K562 (cell line): ENCODE data around the gene LDLRAD3. TPM values are rescaled to one million over a fixed set of nuclear protein-coding genes. Genes with fewer than 3 reads are reported as not detected.

Source experiments
- ATAC-seq: fragments of 200-7000 bp; cut with Tn5 transposase; 3 replicates; pipeline ENCODE4 v1.9.1; 2020; ENCODE audit warnings: moderate library complexity
- BruUV-seq: library from RNA; stranded (reverse); fragments of 400-500 nt; replicated peaks from 2 replicates; lab custom pipeline; 2021; lab: Mats Ljungman, UMichigan
- CTCF ChIA-PET: fragments of 300-600 bp; formaldehyde crosslinking; extraction: SDS; loops from one replicate; lab custom pipeline; 2021; ENCODE audit warnings: low intra/inter-chr PET ratio; lab: Yijun Ruan, JAX
- POLR2A ChIA-PET: fragments of 300-600, 350-650 bp; sonication (Branson Sonifier 250); formaldehyde crosslinking; extraction: SDS; loops from one replicate; lab custom pipeline; 2021; ENCODE audit warnings: antibody characterized with exemption, inconsistent platforms; lab: Yijun Ruan, JAX
- DNase-seq, 4 experiments: peaks; one replicate each; pipeline versions ENCODE4 v3.0.0 to v3.0.0-alpha.2; 2011 to 2018; ENCODE audit warnings: low spot score in 3 of 4, mixed read lengths in 3 of 4; ENCODE audit errors: extremely low read depth in 1 of 4
- FAIRE-seq: peaks from 2 replicates; lab custom pipeline; 2011; peaks lifted over from hg19 to GRCh38; lab: Jason Lieb, UNC
- H2AFZ ChIP-seq: 2 replicates; pipeline ENCODE4 v1.6.0; 2011; ENCODE audit warnings: low read depth, low read length, control low read depth, inconsistent platforms
- H3K27ac ChIP-seq: fragments of 200-600 bp; 3 replicates; pipeline ENCODE4 v1.8.0; 2011; ENCODE audit warnings: low read depth, mild to moderate bottlenecking, control low read depth, inconsistent platforms, low read length, moderate library complexity, mixed read lengths; ENCODE audit errors: extremely low read depth
- H3K27me3 ChIP-seq, 2 experiments: fragments of 300-600 bp in 1 of 2; 2 replicates in 1 of 2; 3 replicates in 1 of 2; pipeline versions ENCODE4 v1.6.0 to v1.8.0; 2011; ENCODE audit warnings: inconsistent platforms in 2 of 2, low read length in 2 of 2, mild to moderate bottlenecking in 1 of 2, mixed read lengths in 1 of 2, moderate library complexity in 1 of 2; ENCODE audit not compliant: control insufficient read depth in 2 of 2, insufficient read depth in 2 of 2
- H3K36me3 ChIP-seq: fragments of 300-600 bp; 3 replicates; pipeline ENCODE4 v1.8.0; 2011; ENCODE audit warnings: mild to moderate bottlenecking, low read length, inconsistent platforms; ENCODE audit not compliant: control insufficient read depth, insufficient read depth
- H3K4me1 ChIP-seq, 2 experiments: fragments of 200-600 bp in 1 of 2; replicated peaks in 1 of 2; 2 replicates in 1 of 2; 3 replicates in 1 of 2; pipeline versions ENCODE4 v1.5.1 to v1.8.0; 2011; ENCODE audit warnings: inconsistent platforms in 2 of 2, low read length in 2 of 2, mild to moderate bottlenecking in 1 of 2, mixed read lengths in 1 of 2, moderate library complexity in 1 of 2; ENCODE audit not compliant: control insufficient read depth in 2 of 2, insufficient read depth in 2 of 2
- H3K4me2 ChIP-seq: 2 replicates; pipeline ENCODE4 v1.6.1; 2011; ENCODE audit warnings: low read length, control low read depth, inconsistent platforms, mixed read lengths; ENCODE audit not compliant: insufficient read depth
- H3K4me3 ChIP-seq: fragments of 200-600 bp; sonication (generic), shearing (Covaris generic); 2 replicates; pipeline ENCODE4 v1.5.1; 2016; ENCODE audit warnings: control low read depth, inconsistent platforms
- H3K79me2 ChIP-seq: fragments of 200-600 bp; 3 replicates; pipeline ENCODE4 v1.8.0; 2011; ENCODE audit warnings: low read length, inconsistent platforms; ENCODE audit not compliant: control insufficient read depth, insufficient read depth
- H3K9ac ChIP-seq, 2 experiments: 2 replicates each; pipeline versions ENCODE4 v1.6.0 to v1.6.1; 2011; ENCODE audit warnings: low read depth in 2 of 2, low read length in 2 of 2, control low read depth in 1 of 2, inconsistent platforms in 1 of 2, mild to moderate bottlenecking in 1 of 2, mixed read lengths in 1 of 2; ENCODE audit not compliant: insufficient read depth in 1 of 2
- H3K9me1 ChIP-seq: one replicate; pipeline ENCODE4 v1.6.0; 2011; ENCODE audit warnings: inconsistent platforms, mild to moderate bottlenecking, low read length, moderate library complexity; ENCODE audit not compliant: control insufficient read depth, insufficient read depth
- H3K9me3 ChIP-seq: replicated peaks from 2 replicates; pipeline ENCODE4 v1.5.1; 2011; ENCODE audit warnings: low read depth, low read length, inconsistent platforms; ENCODE audit not compliant: control insufficient read depth, insufficient read depth
- H4K20me1 ChIP-seq: replicated peaks from 2 replicates; pipeline ENCODE4 v1.6.1; 2011; ENCODE audit warnings: low read length, inconsistent platforms, mixed read lengths; ENCODE audit not compliant: control insufficient read depth, insufficient read depth
- IFI16 ChIP-seq: fragments of 250-450 bp; sonication (Bioruptor Pico); IDR thresholded peaks from 2 replicates; pipeline ENCODE4 v2.1.2; 2022; ENCODE audit warnings: mild to moderate bottlenecking, inconsistent platforms
- KLF16 ChIP-seq: IDR thresholded peaks from 2 replicates; pipeline ENCODE4 v1.6.1; 2016; ENCODE audit warnings: antibody characterized with exemption
- MED1 ChIP-seq: sonication (generic); formaldehyde crosslinking; IDR thresholded peaks from 2 replicates; pipeline ENCODE4 v1.8.1; 2023; ENCODE audit warnings: missing genetic modification reagents, borderline replicate concordance
- RFX1 ChIP-seq: fragments of 450-650 bp; IDR thresholded peaks from 2 replicates; pipeline ENCODE4 v1.6.1; 2016; ENCODE audit warnings: mild to moderate bottlenecking, moderate library complexity
- SIN3A ChIP-seq, 2 experiments: fragments of 150-350 bp in 1 of 2; IDR thresholded peaks; 2 replicates each; pipeline ENCODE4 v1.6.1; 2011 to 2016; ENCODE audit warnings: borderline replicate concordance in 2 of 2, low read depth in 2 of 2, low read length in 2 of 2, mild to moderate bottlenecking in 2 of 2, moderate library complexity in 2 of 2; ENCODE audit not compliant: control insufficient read depth in 1 of 2
- SNAPC5 ChIP-seq: fragments of 250-450 bp; sonication (Bioruptor Pico); IDR thresholded peaks from 2 replicates; pipeline ENCODE4 v1.8.0; 2021; ENCODE audit warnings: moderate library complexity, mild to moderate bottlenecking, inconsistent platforms
- SREBF2 ChIP-seq: sonication (generic); formaldehyde crosslinking; IDR thresholded peaks from 2 replicates; pipeline ENCODE4 v1.4.0; 2020; ENCODE audit warnings: mild to moderate bottlenecking, missing genetic modification reagents
- SRF ChIP-seq, 2 experiments: fragments of 250-450, 450-650 bp in 1 of 2; sonication (Bioruptor Pico) in 1 of 2; sonication (generic) in 1 of 2; formaldehyde crosslinking; IDR thresholded peaks; 2 replicates each; pipeline versions ENCODE4 v1.5.0 to v1.5.1; 2020 to 2022; ENCODE audit warnings: mild to moderate bottlenecking in 1 of 2, missing genetic modification reagents in 1 of 2
- STAT5A ChIP-seq: IDR thresholded peaks from 2 replicates; pipeline ENCODE4 v1.6.1; 2012; ENCODE audit warnings: low read length, inconsistent platforms, borderline replicate concordance
- TAF15 ChIP-seq: fragments of 200-400 bp; formaldehyde crosslinking; IDR thresholded peaks from 2 replicates; pipeline ENCODE4 v1.6.1; 2017; ENCODE audit warnings: mild to moderate bottlenecking, low read depth, low read length, moderate library complexity
- ZNF134 ChIP-seq: fragments of 250-450 bp; sonication (Bioruptor Pico); conservative IDR thresholded peaks from 2 replicates; pipeline ENCODE4 v1.4.0; 2020
- WGBS: fragments of 100-300 bp; shearing (Covaris generic); methylation state at CpG from one replicate; pipeline ENCODE4 v1.1.6; 2016; ENCODE audit warnings: low coverage, mixed read lengths; ENCODE audit not compliant: insufficient coverage; ENCODE audit errors: missing lambda C conversion rate; 5-methylcytosine and 5-hydroxymethylcytosine counted together
- in situ Hi-C: fragments of 300-500 bp; cut with MboI; formaldehyde crosslinking; loops from 4 replicates; pipeline ENCODE4 v1.15.0; 2018; ENCODE audit warnings: inconsistent platforms, mixed read lengths
- intact Hi-C: fragments of 100-400 bp; cut with micrococcal nuclease; formaldehyde crosslinking; loops from 2 replicates; pipeline ENCODE4 v1.14.2; 2022
- polyA plus RNA-seq, 8 experiments: library from polyadenylated mRNA; depleted of rRNA in 4 of 8; stranded (reverse) in 5 of 8; unstranded in 3 of 8; fragments of >200 nt; fragmentation: Nextera tagmentation in 2 of 8; fragmentation: Illumina TruSeq in 1 of 8; extraction: Ambion mirVana in 2 of 8; extraction: Trizol in 1 of 8; gene quantifications; 2 replicates each; pipeline versions ENCODE4 v1.2.1 to v1.2.3, GENCODE V29; 2011 to 2014; ENCODE audit warnings: inconsistent platforms in 1 of 8, missing spikeins in 1 of 8
- total RNA-seq, 7 experiments: library from RNA; depleted of rRNA in 6 of 7; stranded (reverse); fragments of >200 nt in 6 of 7; fragmentation: Illumina TruSeq in 2 of 7; extraction: Trizol in 2 of 7; gene quantifications; 2 replicates each; pipeline versions ENCODE4 v1.2.1 to v1.2.3, GENCODE V29; 2011 to 2021; ENCODE audit warnings: low replicate concordance in 1 of 7
- TF ChIP-seq, protein P1 (sequence below): fragments of 250-450 bp; sonication (Bioruptor Pico); IDR thresholded peaks from 2 replicates; pipeline ENCODE4 v1.5.0; 2021; ENCODE audit warnings: mild to moderate bottlenecking, moderate library complexity
- TF ChIP-seq, protein P2 (sequence below): fragments of 450-650 bp; IDR thresholded peaks from 2 replicates; pipeline ENCODE4 v1.6.1; 2016; ENCODE audit warnings: antibody characterized with exemption
- TF ChIP-seq, protein P3 (sequence below): fragments of 200-400 bp; formaldehyde crosslinking; IDR thresholded peaks from 2 replicates; pipeline ENCODE4 v1.6.1; 2017; ENCODE audit warnings: mild to moderate bottlenecking, low read depth, low read length, moderate library complexity

LDLRAD3 gene
- total and polyA plus RNA-seq, 9 of the 15 experiments (the other 6 are each of a cell fraction or from before 2014, with no cell fraction given), result 0.73 to 7.2 (median 3.5) TPM

DNA sequence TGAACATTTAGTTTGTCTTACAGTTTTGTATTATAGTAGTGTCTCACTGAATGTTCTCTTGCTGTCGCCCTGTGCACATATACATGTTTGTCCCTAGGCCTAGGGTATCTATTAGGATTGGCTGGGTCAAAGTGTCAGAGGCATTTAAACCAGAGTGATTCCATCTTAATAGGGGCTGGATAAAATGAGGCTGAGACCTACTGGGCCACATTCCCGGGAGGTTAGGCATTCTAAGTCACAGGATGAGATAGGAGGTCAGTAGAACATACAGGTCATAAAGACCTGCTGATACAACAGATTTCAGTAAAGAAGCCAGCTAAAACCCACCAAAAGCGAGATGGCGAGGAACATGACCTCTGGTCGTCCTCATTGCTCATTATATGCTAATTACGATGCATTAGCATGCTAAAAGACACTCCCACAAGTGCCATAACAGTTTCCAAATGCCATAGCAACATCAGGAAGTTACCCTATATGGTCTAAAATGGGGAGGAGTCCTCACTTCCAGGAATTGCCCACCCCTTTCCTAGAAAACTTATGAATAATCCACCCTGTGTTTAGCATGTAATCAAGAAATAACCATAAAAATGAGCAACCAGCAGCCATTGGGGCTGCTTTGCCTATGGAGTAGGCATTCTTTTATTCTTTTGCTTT is 82.6 kb downstream of the LDLRAD3 start:
- TF ChIP-seq MED1 (CRISPR knock-in tag) (no peak), SRF (CRISPR knock-in tag; IDR thresholded peaks at IDR 0.05) (peak; percentile 61 to 88; a peak in 3 of 4 replicates), RFX1 (peak; percentile 54), IFI16 (CRISPR knock-in tag) (no peak), TAF15 (no peak), KLF16 (no peak), STAT5A (peak; percentile 78; the same call in 1 of the 2 replicates), SIN3A (IDR thresholded peaks at IDR 0.05; ENCODE audit: borderline replicate concordance in 2 of 2, control insufficient read depth in 1 of 2, low read depth in 2 of 2, low read length in 2 of 2) (no peak), SNAPC5 (no peak), SREBF2 (CRISPR knock-in tag) (no peak), ZNF134 (no peak)
- TF ChIP-seq, protein P1, sequence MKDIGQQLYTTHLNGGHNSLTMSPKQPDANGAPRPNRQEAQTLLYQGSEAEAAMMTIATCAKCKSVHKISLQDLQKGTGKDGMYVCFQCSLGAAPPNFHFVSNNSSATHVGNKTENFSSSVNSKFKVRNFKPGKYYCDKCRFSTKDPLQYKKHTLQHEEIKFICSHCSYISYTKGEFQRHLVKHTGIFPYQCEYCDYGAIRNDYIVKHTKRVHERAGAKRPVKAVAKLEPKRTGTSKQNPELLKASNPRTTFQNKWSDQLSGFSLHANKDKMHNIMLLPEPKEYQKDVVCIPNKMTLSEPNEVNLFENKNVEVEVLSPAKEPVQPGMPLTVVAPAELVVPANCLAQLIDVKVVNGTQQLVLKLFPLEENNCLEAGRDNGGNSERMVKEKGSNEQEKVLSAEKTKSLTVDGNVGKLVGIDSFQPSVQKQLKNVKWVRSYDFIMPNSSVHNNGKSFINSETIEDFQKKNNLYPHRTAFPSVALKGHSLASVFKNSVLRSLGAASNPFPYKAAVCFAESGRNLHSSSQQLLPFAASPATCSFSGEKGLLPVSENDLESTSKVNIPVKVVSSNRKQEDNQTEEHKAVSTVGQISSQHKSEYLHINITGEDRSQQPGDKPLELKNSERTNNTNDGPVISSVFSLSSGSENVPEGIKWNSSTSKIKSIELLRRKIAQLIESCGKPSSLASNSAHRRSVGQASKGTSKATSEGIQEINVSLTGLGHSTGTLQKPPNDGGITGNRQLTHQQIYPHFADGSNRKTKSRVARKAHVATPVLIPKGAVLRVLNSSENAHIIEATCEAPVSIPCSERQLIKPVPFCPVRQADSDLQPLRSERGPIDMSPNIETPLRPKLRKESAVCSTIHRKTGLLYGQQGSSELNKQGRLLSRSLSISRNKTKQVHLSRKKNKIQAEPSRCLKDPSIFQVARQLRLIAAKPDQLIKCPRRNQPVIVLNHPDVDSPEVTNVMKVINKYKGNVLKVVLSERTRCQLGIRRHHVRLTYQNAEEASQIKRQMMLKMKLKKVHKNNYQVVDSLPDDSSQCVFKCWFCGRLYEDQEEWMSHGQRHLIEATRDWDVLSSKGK, result no peak
- TF ChIP-seq, protein P2, sequence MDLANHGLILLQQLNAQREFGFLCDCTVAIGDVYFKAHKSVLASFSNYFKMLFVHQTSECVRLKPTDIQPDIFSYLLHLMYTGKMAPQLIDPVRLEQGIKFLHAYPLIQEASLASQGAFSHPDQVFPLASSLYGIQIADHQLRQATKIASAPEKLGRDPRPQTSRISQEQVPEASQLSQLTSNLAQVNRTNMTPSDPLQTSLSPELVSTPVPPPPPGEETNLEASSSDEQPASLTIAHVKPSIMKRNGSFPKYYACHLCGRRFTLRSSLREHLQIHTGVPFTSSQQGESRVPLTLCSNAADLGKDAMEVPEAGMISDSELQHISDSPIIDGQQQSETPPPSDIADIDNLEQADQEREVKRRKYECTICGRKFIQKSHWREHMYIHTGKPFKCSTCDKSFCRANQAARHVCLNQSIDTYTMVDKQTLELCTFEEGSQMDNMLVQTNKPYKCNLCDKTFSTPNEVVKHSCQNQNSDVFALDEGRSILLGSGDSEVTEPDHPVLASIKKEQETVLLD, result no peak
- TF ChIP-seq, protein P3, sequence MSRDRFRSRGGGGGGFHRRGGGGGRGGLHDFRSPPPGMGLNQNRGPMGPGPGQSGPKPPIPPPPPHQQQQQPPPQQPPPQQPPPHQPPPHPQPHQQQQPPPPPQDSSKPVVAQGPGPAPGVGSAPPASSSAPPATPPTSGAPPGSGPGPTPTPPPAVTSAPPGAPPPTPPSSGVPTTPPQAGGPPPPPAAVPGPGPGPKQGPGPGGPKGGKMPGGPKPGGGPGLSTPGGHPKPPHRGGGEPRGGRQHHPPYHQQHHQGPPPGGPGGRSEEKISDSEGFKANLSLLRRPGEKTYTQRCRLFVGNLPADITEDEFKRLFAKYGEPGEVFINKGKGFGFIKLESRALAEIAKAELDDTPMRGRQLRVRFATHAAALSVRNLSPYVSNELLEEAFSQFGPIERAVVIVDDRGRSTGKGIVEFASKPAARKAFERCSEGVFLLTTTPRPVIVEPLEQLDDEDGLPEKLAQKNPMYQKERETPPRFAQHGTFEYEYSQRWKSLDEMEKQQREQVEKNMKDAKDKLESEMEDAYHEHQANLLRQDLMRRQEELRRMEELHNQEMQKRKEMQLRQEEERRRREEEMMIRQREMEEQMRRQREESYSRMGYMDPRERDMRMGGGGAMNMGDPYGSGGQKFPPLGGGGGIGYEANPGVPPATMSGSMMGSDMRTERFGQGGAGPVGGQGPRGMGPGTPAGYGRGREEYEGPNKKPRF, result no peak
- ChIA-PET CTCF (no interaction called here), POLR2A (no interaction called here)
- FAIRE-seq (no peak), ATAC-seq (no peak), DNase-seq (no peak)
- H3K9ac ChIP-seq, result no peak overlapping the region
- H3K9me3 ChIP-seq, result no peaks in the 10 kb centered on the region
- no peak overlapping the region for H2AFZ ChIP-seq
- intact Hi-C loops, result loop anchor here (10.0 kb wide), 1 partner anchor 62 kb away; no protein-coding TSS in a partner anchor
- peaks cover 0 to 3% of the 10 kb centered on the region in 2 experiments; a peak in 2 of 5 replicates for H3K27me3 ChIP-seq
- in situ Hi-C loops, result no loop called here
- H3K79me2 ChIP-seq, result no peaks in the 10 kb centered on the region
- H3K36me3 ChIP-seq, result no peaks in the 10 kb centered on the region
- H3K27ac ChIP-seq, result no peak overlapping the region
- H3K4me2 ChIP-seq, result no peak overlapping the region
- 42% methylated on average over 6 of the region's 6 CpGs for WGBS
- H4K20me1 ChIP-seq, result 0 out of 2 replicates have a peak, but pooled peaks cover 2% of the 10 kb centered on the region
- no peak overlapping the region for H3K4me3 ChIP-seq
- peaks cover 0 to 7% of the 10 kb centered on the region in 2 experiments; a peak in 2 of 5 replicates for H3K4me1 ChIP-seq
- no TSS peak for BruUV-seq
- H3K9me1 ChIP-seq, result no peaks in the 10 kb centered on the region
